ENCODE measurements around the gene CLCNKA.
A peak's percentile ranks its signal among the peaks of the same experiment; 100 is the strongest.

The CLCNKA gene

DNA sequence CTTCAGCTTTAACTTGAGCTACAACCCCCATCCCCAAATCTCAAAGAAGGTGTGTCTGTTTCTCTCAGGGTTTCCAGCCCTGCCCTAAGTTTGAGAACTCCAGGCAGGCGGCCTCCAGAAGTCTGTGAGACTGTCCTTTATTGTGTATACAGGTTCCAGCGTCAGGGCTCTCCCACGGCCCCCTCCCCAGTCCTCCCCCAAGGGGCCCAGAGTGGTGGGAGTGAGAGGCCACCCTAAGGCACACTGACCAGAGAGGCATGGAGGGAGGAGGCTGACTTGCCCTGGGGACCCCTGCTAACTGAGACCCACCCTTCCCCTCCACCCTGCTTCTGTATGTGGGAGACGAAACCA lies 8.0 kb upstream of the CLCNKA start:
- H3K36me3 ChIP-seq (ENCODE audit: insufficient read depth, low read depth, low read length), result no peaks in the 10 kb centered on the region
- H3K9ac ChIP-seq (ENCODE audit: low read depth, low read length), result peak overlapping the region; percentile 76; the same call in 1 of the 2 replicates
- peak overlapping the region; percentile 69; the same call in 1 of the 2 replicates for H3K4me3 ChIP-seq (ENCODE audit: low read length)
- peaks cover 12% of the 10 kb centered on the region; the same call in 1 of the 2 replicates for H3K4me1 ChIP-seq (ENCODE audit: insufficient read depth, low read length)
- H3K27me3 ChIP-seq (ENCODE audit: insufficient read depth, low read length), result no peaks in the 10 kb centered on the region
- H3K27ac ChIP-seq (ENCODE audit: low read length), result peak overlapping the region; percentile 38
- H3K9me3 ChIP-seq (ENCODE audit: insufficient read depth, low read depth, low read length), result no peaks in the 10 kb centered on the region

DNA sequence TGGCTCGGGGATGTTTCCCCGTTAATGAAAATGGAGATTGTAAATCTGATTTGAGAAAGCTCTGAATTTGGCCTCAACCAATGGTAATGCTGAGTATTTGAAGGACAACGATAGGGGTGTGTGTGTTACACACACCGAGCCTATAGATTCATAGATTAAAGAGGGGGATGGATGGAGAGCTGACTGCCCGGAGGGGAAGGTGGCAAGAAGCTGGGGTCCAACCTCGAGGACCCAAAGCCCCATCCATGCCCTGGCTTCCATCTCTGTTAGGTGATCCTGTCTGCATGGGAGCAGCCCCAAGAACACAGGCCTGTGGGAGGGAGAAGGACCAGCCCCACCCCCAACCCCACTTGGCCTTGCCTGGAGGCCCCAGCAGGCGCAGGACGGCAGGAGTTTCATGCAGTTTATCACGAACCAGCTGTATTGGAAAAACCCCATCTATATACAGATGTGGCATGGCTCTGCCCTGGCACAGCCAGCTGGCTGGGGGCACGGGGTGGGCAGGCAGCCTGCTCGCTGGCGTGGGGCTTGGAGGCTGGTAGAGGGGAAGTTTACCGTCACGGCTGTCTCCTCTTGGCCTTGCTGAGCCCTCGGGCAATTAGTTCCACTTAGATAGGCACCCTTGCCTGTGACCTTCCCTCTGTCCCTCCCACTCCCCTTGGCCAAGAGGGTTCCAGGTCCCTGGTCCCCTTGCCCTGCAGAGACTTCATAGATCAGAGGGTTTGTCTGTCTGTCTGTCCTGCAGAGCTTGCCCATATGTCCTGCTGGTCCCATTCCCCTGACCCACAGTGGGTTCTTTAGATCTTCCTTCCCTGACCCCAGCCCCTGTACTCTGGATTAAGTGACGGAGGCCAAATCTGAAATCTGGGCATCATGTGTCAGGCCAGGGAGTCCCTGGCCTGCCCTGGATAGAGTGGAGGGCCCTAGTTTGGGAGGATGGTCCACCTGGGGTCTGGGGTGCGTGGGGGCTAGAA lies 7.0 kb upstream of the CLCNKA start:
- Histone ChIP-seq H3K36me3 (ENCODE audit: insufficient read depth, low read depth, low read length) (no peaks in the 10 kb centered on the region), H3K4me3 (ENCODE audit: low read length) (no peak overlapping the region), H3K9me3 (ENCODE audit: insufficient read depth, low read depth, low read length) (no peaks in the 10 kb centered on the region), H3K27ac (ENCODE audit: low read length) (no peak overlapping the region), H3K9ac (ENCODE audit: low read depth, low read length) (no peak overlapping the region), H3K4me1 (ENCODE audit: insufficient read depth, low read length) (peaks cover 12% of the 10 kb centered on the region; the same call in 1 of the 2 replicates), H3K27me3 (ENCODE audit: insufficient read depth, low read length) (no peaks in the 10 kb centered on the region)

GRCh38 chr1:16015491-16015890 lies 6.3 kb upstream of the CLCNKA start:
- H3K27me3 ChIP-seq (ENCODE audit: insufficient read depth, low read length), result no peaks in the 10 kb centered on the region
- no peak overlapping the region for H3K9ac ChIP-seq (ENCODE audit: low read depth, low read length)
- no peaks in the 10 kb centered on the region for H3K36me3 ChIP-seq (ENCODE audit: insufficient read depth, low read depth, low read length)
- H3K4me3 ChIP-seq (ENCODE audit: low read length), result no peak overlapping the region
- no peaks in the 10 kb centered on the region for H3K9me3 ChIP-seq (ENCODE audit: insufficient read depth, low read depth, low read length)
- H3K4me1 ChIP-seq (ENCODE audit: insufficient read depth, low read length), result peaks cover 12% of the 10 kb centered on the region; the same call in 1 of the 2 replicates
- no peak overlapping the region for H3K27ac ChIP-seq (ENCODE audit: low read length)

GRCh38 chr1:16015960-16016901 lies 5.6 kb upstream of the CLCNKA start:
- Histone ChIP-seq H3K4me3 (ENCODE audit: low read length) (no peak overlapping the region), H3K27ac (ENCODE audit: low read length) (no peak overlapping the region), H3K27me3 (ENCODE audit: insufficient read depth, low read length) (peaks cover 2% of the 10 kb centered on the region; the same call in 1 of the 2 replicates), H3K36me3 (ENCODE audit: insufficient read depth, low read depth, low read length) (no peaks in the 10 kb centered on the region), H3K9me3 (ENCODE audit: insufficient read depth, low read depth, low read length) (no peaks in the 10 kb centered on the region), H3K9ac (ENCODE audit: low read depth, low read length) (no peak overlapping the region), H3K4me1 (ENCODE audit: insufficient read depth, low read length) (peaks cover 12% of the 10 kb centered on the region; the same call in 1 of the 2 replicates)

DNA sequence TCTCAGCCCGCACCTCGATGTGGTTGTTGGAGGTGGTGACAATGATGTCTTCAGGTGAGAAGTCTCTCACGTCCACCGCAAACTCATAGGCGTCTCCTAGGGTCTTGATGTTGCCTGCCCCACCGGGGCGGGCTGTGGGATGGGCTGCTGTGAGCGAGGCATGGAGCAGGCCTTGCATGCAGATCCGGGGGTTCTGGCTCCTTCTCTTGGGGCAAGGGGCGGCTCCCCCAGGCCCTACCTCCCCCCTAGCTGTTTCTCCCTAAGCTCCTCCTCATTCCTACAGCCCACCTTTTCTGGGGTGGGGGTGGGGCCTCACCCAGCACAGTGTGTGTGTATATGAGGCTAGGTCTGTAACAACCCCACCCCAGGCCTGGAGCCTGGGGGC lies 4.8 kb upstream of the CLCNKA start:
- Histone ChIP-seq H3K27ac (ENCODE audit: low read length) (no peak overlapping the region), H3K36me3 (ENCODE audit: insufficient read depth, low read depth, low read length) (no peaks in the 10 kb centered on the region), H3K9me3 (ENCODE audit: insufficient read depth, low read depth, low read length) (no peaks in the 10 kb centered on the region), H3K9ac (ENCODE audit: low read depth, low read length) (no peak overlapping the region), H3K4me3 (ENCODE audit: low read length) (no peak overlapping the region), H3K27me3 (ENCODE audit: insufficient read depth, low read length) (peaks cover 10% of the 10 kb centered on the region; the same call in 1 of the 2 replicates), H3K4me1 (ENCODE audit: insufficient read depth, low read length) (peaks cover 12% of the 10 kb centered on the region; the same call in 1 of the 2 replicates)

- H3K4me3 ChIP-seq (ENCODE audit: low read length), result no peak within 1 kb of the TSS
- no peak within 1 kb of the TSS for H3K27ac ChIP-seq (ENCODE audit: low read length)
Measured at GRCh38 chr1:16017461-16018303, 4.2 kb upstream of the CLCNKA start, which contains the start of gene HSPB7. Gene HSPB7 (minus strand): TSS chr1:16018043. CDS start chr1:16017963, 80 bp downstream.

GRCh38 chr1:16018308-16018707 lies 3.5 kb upstream of the CLCNKA start:
- Histone ChIP-seq H3K36me3 (ENCODE audit: insufficient read depth, low read depth, low read length) (no peaks in the 10 kb centered on the region), H3K27me3 (ENCODE audit: insufficient read depth, low read length) (peaks cover 22% of the 10 kb centered on the region), H3K9ac (ENCODE audit: low read depth, low read length) (no peak overlapping the region), H3K4me3 (ENCODE audit: low read length) (no peak overlapping the region), H3K4me1 (ENCODE audit: insufficient read depth, low read length) (peaks cover 8% of the 10 kb centered on the region; the same call in 1 of the 2 replicates), H3K9me3 (ENCODE audit: insufficient read depth, low read depth, low read length) (no peaks in the 10 kb centered on the region), H3K27ac (ENCODE audit: low read length) (no peak overlapping the region)

More at GRCh38 chr1:16017461-16018303, 4.2 kb upstream of the CLCNKA start, which contains the start of gene HSPB7:
- no peaks in the 10 kb centered on the region for H3K9me3 ChIP-seq (ENCODE audit: insufficient read depth, low read depth, low read length)
- H3K4me1 ChIP-seq (ENCODE audit: insufficient read depth, low read length), result peaks cover 8% of the 10 kb centered on the region; the same call in 1 of the 2 replicates
- peaks cover 16% of the 10 kb centered on the region; the same call in 1 of the 2 replicates for H3K27me3 ChIP-seq (ENCODE audit: insufficient read depth, low read length)
- H3K9ac ChIP-seq (ENCODE audit: low read depth, low read length), result no peak within 1 kb of the TSS
- H3K36me3 ChIP-seq (ENCODE audit: insufficient read depth, low read depth, low read length), result no peaks in the 10 kb centered on the region

- no peak overlapping the region for H3K9ac ChIP-seq (ENCODE audit: low read depth, low read length)
Measured at GRCh38 chr1:16018749-16019643, 2.8 kb upstream of the CLCNKA start.

GRCh38 chr1:16019644-16020277 lies 2.1 kb upstream of the CLCNKA start:
- Histone ChIP-seq H3K9me3 (ENCODE audit: insufficient read depth, low read depth, low read length) (no peaks in the 10 kb centered on the region), H3K4me1 (ENCODE audit: insufficient read depth, low read length) (peaks cover 3% of the 10 kb centered on the region; the same call in 1 of the 2 replicates), H3K27ac (ENCODE audit: low read length) (no peak overlapping the region), H3K4me3 (ENCODE audit: low read length) (no peak overlapping the region), H3K36me3 (ENCODE audit: insufficient read depth, low read depth, low read length) (no peaks in the 10 kb centered on the region), H3K27me3 (ENCODE audit: insufficient read depth, low read length) (peaks cover 36% of the 10 kb centered on the region), H3K9ac (ENCODE audit: low read depth, low read length) (no peak overlapping the region)

More at GRCh38 chr1:16018749-16019643, 2.8 kb upstream of the CLCNKA start:
- Histone ChIP-seq H3K4me1 (ENCODE audit: insufficient read depth, low read length) (peaks cover 3% of the 10 kb centered on the region; the same call in 1 of the 2 replicates), H3K36me3 (ENCODE audit: insufficient read depth, low read depth, low read length) (no peaks in the 10 kb centered on the region), H3K27ac (ENCODE audit: low read length) (no peak overlapping the region), H3K27me3 (ENCODE audit: insufficient read depth, low read length) (peaks cover 29% of the 10 kb centered on the region), H3K4me3 (ENCODE audit: low read length) (no peak overlapping the region), H3K9me3 (ENCODE audit: insufficient read depth, low read depth, low read length) (no peaks in the 10 kb centered on the region)

Measured in iPS-20b (cell line).